HG03196 (cell line): ENCODE data around the gene DAB2IP.

ENCODE experiments used
- ATAC-seq: cut with Tn5 transposase; IDR thresholded peaks from one replicate; pipeline ENCODE4 v1.9.1; 2021; ENCODE audit not compliant: unreplicated experiment

DAB2IP gene

GRCh38 chr9:121662359-121662758, 10.9 kb downstream of the DAB2IP start:
- ATAC-seq = no peak

- no peak for ATAC-seq
These were observed 11.6 kb downstream of the DAB2IP start for GRCh38 chr9:121662891-121663580.

- ATAC-seq = no peak
These were observed 12.2 kb downstream of the DAB2IP start for GRCh38 chr9:121663591-121663990.

- ATAC-seq = no peak
These were observed 14.9 kb downstream of the DAB2IP start for GRCh38 chr9:121666294-121666693.

DNA sequence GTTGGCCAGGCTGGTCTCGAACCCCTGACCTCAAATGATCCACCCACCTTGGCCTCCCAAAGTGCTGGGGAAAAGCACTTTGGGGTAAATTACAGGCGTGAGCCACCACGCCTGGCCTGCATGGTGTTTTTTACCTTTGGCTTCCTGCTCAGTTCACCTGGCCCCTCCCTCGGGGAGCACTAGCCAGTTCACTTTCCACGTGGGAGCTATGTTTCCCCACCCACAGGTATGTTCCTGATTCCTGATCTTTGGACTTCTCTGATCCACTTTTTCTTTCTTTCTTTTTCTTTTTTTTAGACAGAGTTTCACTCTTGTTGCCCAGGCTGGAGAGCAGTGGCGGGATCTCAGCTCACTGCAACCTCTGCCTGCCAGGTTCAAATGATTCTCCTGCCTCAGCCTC, 15.8 kb downstream of the DAB2IP start:
- ATAC-seq = no peak

GRCh38 chr9:121667890-121668289, 16.5 kb downstream of the DAB2IP start:
- ATAC-seq = no peak

DNA sequence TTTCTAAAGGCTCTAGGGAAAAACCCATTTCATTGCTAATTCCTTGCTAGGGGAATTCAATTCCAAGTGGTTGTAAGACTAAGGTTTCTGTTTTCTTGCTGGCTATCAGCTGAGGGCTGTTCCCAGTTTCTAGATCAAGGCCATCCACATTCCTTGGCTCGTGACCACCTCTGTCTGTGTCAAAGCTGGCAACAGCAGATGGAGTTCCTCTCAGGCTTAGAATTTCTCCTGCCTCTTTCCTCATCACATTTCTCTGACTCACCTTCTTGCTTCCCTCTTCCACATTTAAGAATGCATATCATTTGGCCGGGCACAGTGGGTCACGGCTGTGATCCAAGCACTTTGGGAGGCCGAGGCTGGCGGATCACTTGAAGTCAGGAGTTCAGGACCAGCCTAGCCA, 19.0 kb downstream of the DAB2IP start:
- ATAC-seq = no peak

DNA sequence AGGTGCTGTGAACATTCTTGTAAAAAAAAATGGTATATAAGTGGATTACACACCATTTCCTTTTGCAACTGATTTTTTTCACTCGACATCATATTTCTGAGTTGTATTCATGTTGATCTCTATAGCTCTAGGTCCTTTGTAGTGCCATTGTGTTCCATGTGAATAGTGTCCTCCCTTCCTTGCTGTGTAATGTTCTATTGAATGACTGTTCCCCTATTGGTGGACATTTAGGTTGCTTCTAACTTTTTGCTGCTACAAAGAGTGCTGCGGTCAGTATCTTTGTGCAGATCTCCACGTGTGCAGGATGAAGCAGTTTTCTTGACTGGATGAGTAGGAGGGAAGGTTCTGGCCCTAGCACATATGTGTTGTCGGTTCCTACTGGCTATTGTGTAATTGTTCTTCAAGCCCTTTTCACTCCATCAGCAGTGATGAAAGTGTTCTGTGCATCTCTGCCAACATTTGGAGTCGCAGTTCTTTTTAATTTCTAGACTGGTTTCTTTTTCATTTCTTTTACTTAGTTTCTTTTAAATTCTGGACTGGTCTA, 20.2 kb downstream of the DAB2IP start:
- ATAC-seq = no peak

- no peak for ATAC-seq
These were observed 20.8 kb downstream of the DAB2IP start for GRCh38 chr9:121672213-121672612.

GRCh38 chr9:121672986-121673385, 21.6 kb downstream of the DAB2IP start:
- ATAC-seq = no peak

GRCh38 chr9:121673576-121673975, 22.1 kb downstream of the DAB2IP start:
- no peak for ATAC-seq

GRCh38 chr9:121674017-121674416, 22.6 kb downstream of the DAB2IP start:
- ATAC-seq = no peak

DNA sequence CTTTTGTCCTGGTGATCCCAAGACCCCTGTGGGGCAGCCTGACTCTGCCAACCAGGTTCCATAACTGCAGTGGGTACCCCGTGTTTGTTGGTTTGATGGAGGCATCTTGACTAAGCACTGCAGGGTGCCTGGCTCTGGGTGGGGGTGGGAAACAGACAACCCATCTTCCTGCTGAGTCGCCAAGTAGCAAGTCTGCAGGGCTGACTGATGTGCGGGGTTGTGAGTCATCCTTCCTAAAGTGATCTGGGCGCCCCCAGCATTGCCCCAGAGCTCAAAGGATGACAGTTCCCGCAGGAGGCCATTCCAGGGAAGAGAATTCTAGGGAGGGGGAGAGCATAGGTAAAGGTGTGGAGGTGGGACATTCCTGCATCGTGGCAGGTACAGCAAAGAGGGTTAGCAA, 23.5 kb downstream of the DAB2IP start:
- no peak for ATAC-seq

DNA sequence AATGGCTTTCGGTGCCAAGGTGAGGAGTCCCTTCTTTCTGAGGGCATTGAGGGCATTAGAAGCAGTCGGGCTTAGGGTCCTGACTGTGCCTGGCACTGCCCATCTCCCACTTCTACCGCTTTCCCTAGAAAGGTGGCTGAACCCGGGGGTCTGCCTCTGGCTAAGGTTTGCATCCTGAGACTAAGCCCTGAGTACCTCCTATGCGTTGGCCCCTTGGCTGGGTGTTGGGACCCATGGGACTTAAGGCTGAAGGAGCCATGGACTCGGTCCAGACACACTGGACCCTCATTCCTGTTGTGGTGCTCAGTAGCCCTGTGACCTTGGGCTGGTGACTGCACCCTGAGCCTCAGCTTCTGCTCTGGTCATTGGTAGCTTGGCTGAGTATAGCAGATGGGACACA, 23.9 kb downstream of the DAB2IP start:
- ATAC-seq = no peak

GRCh38 chr9:121675969-121676822, 24.8 kb downstream of the DAB2IP start:
- no peak for ATAC-seq

DNA sequence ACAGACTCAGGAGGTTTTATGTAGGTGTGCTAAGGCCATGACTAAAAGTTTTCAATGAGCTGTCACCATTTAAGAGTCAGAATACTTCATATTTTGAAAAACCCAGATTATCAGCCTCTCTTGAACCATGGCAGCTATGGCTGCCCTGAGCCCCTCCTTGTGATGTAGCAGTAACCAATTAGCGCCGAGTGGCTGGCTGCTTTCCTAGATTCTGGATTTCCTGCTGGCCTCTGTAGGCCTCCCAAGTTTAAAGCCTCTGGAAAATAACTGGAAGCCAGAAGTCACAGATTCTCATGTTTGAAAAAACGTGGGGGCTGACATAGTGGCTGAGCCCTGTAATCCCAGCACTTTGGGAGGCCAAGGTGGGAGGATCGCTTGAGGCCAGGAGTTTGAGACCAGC, 25.5 kb downstream of the DAB2IP start:
- no peak for ATAC-seq

DNA sequence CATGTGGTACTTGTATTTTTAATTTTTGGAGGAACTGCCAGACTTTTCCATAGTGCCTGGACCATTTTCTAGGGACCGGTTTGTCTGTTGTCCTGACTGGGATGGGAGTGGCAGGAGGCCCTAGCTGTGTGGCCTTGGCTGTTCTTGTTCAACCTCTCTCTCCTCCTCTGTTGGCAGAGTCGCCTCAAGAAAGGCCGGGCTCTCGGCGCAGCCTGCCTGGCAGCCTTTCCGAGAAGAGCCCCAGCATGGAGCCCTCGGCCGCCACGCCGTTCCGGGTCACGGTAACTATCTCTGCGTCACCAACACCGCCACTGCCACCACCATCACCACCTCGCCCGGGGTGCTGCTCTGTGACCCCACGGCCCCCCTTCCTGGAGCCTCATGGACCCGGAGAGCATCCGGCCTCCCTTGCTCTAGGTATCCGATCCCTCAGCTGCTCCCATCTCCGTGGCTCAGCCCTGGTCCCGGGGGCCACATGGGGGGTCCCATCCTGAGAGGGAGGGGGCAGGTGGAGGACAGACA, 27.1 kb downstream of the DAB2IP start:
- no peak for ATAC-seq

- ATAC-seq = no peak
These were observed 28.6 kb downstream of the DAB2IP start for GRCh38 chr9:121679901-121680635.

- no peak for ATAC-seq
These were observed 30.0 kb downstream of the DAB2IP start for GRCh38 chr9:121681404-121681803.

- no peak for ATAC-seq
These were observed 30.8 kb downstream of the DAB2IP start for GRCh38 chr9:121682201-121682600.

- no peak for ATAC-seq
These were observed 31.6 kb downstream of the DAB2IP start for GRCh38 chr9:121682926-121683515.
